ENCODE results near the gene C19orf81. TPM values are rescaled to one million over a fixed set of nuclear protein-coding genes. Genes with fewer than 3 reads are reported as not detected.

C19orf81 gene
- total and polyA plus RNA-seq, 9 of the 15 experiments (the other 6 are each of a cell fraction or from before 2014, with no cell fraction given): 2.5 to 42.9 (median 33.0) TPM; not detected in 4

GRCh38 chr19:50679177-50680125 lies 30.2 kb downstream of the C19orf81 start (continued):
- TF ChIP-seq ATF3 (IDR thresholded peaks at IDR 0.05) (peak; percentile 99), ATF3 (CRISPR knock-in tag; conservative IDR thresholded peaks at IDR 0.05) (0 out of 2 replicates have a peak, but pooled peaks have one; percentile 44), FOXJ2 (tag; IDR thresholded peaks at IDR 0.05) (no peak), GATA2 (CRISPR knock-in tag; IDR thresholded peaks at IDR 0.05) (0 out of 2 replicates have a peak, but pooled peaks have one; percentile 10), KAT8 (IDR thresholded peaks at IDR 0.05; ENCODE audit: low read depth) (no peak), KLF6 (CRISPR knock-in tag; IDR thresholded peaks at IDR 0.05; ENCODE audit: borderline replicate concordance) (no peak), ZNF212 (CRISPR knock-in tag; IDR thresholded peaks at IDR 0.05) (no peak), ZNF263 (CRISPR knock-in tag; IDR thresholded peaks at IDR 0.05; ENCODE audit: borderline replicate concordance) (peak; percentile 86), XRCC5 (IDR thresholded peaks at IDR 0.05; ENCODE audit: low read depth, low read length) (no peak), FOXM1 (IDR thresholded peaks at IDR 0.05; ENCODE audit: low read depth) (no peak), FOXM1 (CRISPR knock-in tag; IDR thresholded peaks at IDR 0.05; ENCODE audit: low read depth) (no peak), IRF2 (CRISPR knock-in tag; IDR thresholded peaks at IDR 0.05) (no peak), ETV6 (IDR thresholded peaks at IDR 0.05; ENCODE audit: borderline replicate concordance in 1 of 2, low read depth in 2 of 2, low read length in 1 of 2) (no peak), ETV6 (CRISPR knock-in tag; IDR thresholded peaks at IDR 0.05; ENCODE audit: borderline replicate concordance) (no peak), SIN3B (IDR thresholded peaks at IDR 0.05; ENCODE audit: low read depth) (no peak), PTBP1 (IDR thresholded peaks at IDR 0.05; ENCODE audit: low read depth, low read length) (no peak), JUN (IDR thresholded peaks at IDR 0.05; ENCODE audit: borderline replicate concordance, low read depth, low read length) (peak; percentile 81; the same call in 1 of the 2 replicates), JUN (CRISPR knock-in tag; IDR thresholded peaks at IDR 0.05; ENCODE audit: borderline replicate concordance) (peak; percentile 74; the same call in 1 of the 2 replicates), LCOR (CRISPR knock-in tag; IDR thresholded peaks at IDR 0.05) (peak; percentile 63; the same call in 1 of the 2 replicates), RAD21 (CRISPR knock-in tag; conservative IDR thresholded peaks at IDR 0.05 in 1 of 2, IDR thresholded peaks at IDR 0.05 in 1 of 2) (no peak), ZNF764 (CRISPR knock-in tag; IDR thresholded peaks at IDR 0.05; ENCODE audit: low read depth) (no peak), SNRNP70 (optimal IDR thresholded peaks at IDR 0.05; ENCODE audit: low read depth, low read length) (no peak), MIER1 (IDR thresholded peaks at IDR 0.05; ENCODE audit: low read depth) (peak; percentile 60; the same call in 1 of the 2 replicates), THAP7 (CRISPR knock-in tag; IDR thresholded peaks at IDR 0.05) (no peak), MCM3 (IDR thresholded peaks at IDR 0.05) (no peak), ZNF239 (CRISPR knock-in tag; IDR thresholded peaks at IDR 0.05) (no peak), TCF7 (IDR thresholded peaks at IDR 0.05; ENCODE audit: borderline replicate concordance) (no peak), ESRRA (IDR thresholded peaks at IDR 0.05; ENCODE audit: borderline replicate concordance, low read depth) (no peak), NUFIP1 (IDR thresholded peaks at IDR 0.05; ENCODE audit: partially characterized antibody) (no peak), TSC22D4 (tag; IDR thresholded peaks at IDR 0.05) (0 out of 2 replicates have a peak, but pooled peaks have one; percentile 44)

Measured in K562 (cell line).